Keratinocyte (primary cell): ENCODE measurements around the gene LGALS4. TPM values are rescaled to one million over a fixed set of nuclear protein-coding genes. Genes with fewer than 3 reads are reported as not detected.

ENCODE experiments used
- DNase-seq: peaks from one replicate; pipeline ENCODE4 v3.0.0-alpha.2; 2011; ENCODE audit warnings: low read depth, missing footprints, low spot score
- FAIRE-seq: peaks from 2 replicates; lab custom pipeline; 2011; peaks lifted over from hg19 to GRCh38; lab: Jason Lieb, UNC
- H2AFZ ChIP-seq: 2 replicates; pipeline ENCODE4 v1.6.0; 2012; ENCODE audit warnings: low read length, control low read depth, inconsistent platforms; ENCODE audit not compliant: control insufficient read depth
- H3K27ac ChIP-seq: 2 replicates; pipeline ENCODE4 v1.5.1; 2011; ENCODE audit warnings: low read length; ENCODE audit not compliant: control insufficient read depth, insufficient read depth
- H3K27me3 ChIP-seq: 3 replicates; pipeline ENCODE4 v1.6.0; 2011; ENCODE audit warnings: low read length; ENCODE audit not compliant: control insufficient read depth, insufficient read depth; ENCODE audit errors: extremely low read depth
- H3K36me3 ChIP-seq, 2 experiments: 2 replicates in 1 of 2; 3 replicates in 1 of 2; pipeline ENCODE4 v1.5.1; 2011; ENCODE audit warnings: low read length in 2 of 2, mild to moderate bottlenecking in 1 of 2; ENCODE audit not compliant: control insufficient read depth in 2 of 2, insufficient read depth in 2 of 2; ENCODE audit errors: extremely low read depth in 1 of 2
- H3K4me1 ChIP-seq: 3 replicates; pipeline ENCODE4 v1.5.1; 2011; ENCODE audit warnings: low read length; ENCODE audit not compliant: control insufficient read depth, insufficient read depth; ENCODE audit errors: extremely low read depth
- H3K4me2 ChIP-seq: 3 replicates; pipeline ENCODE4 v1.6.0; 2011; ENCODE audit warnings: low read depth, low read length; ENCODE audit not compliant: control insufficient read depth, insufficient read depth; ENCODE audit errors: extremely low read depth
- H3K4me3 ChIP-seq, 3 experiments: fragments of 200-600 bp in 1 of 3; sonication (generic) in 1 of 3; 2 replicates in 2 of 3; 3 replicates in 1 of 3; pipeline ENCODE4 v1.5.1; 2011 to 2016; ENCODE audit warnings: low read length in 3 of 3, mild to moderate bottlenecking in 3 of 3, control low read depth in 2 of 3, inconsistent platforms in 1 of 3, low read depth in 1 of 3, mixed read lengths in 1 of 3, mixed run types in 1 of 3, moderate library complexity in 1 of 3; ENCODE audit not compliant: control insufficient read depth in 2 of 3, insufficient read depth in 2 of 3; ENCODE audit errors: extremely low read depth in 1 of 3
- H3K79me2 ChIP-seq: 2 replicates; pipeline ENCODE4 v1.6.0; 2012; ENCODE audit warnings: low read length; ENCODE audit not compliant: control insufficient read depth, insufficient read depth
- H3K9ac ChIP-seq: 3 replicates; pipeline ENCODE4 v1.6.0; 2011; ENCODE audit warnings: low read length; ENCODE audit not compliant: control insufficient read depth, insufficient read depth; ENCODE audit errors: extremely low read depth
- H3K9me1 ChIP-seq: 3 replicates; pipeline ENCODE4 v1.6.0; 2011; ENCODE audit warnings: low read length; ENCODE audit not compliant: control insufficient read depth, insufficient read depth; ENCODE audit errors: extremely low read depth
- H3K9me3 ChIP-seq: 2 replicates; pipeline ENCODE4 v1.5.1; 2012; ENCODE audit warnings: low read depth, low read length; ENCODE audit not compliant: control insufficient read depth
- H4K20me1 ChIP-seq: 3 replicates; pipeline ENCODE4 v1.6.0; 2011; ENCODE audit warnings: low read length; ENCODE audit not compliant: control insufficient read depth, insufficient read depth; ENCODE audit errors: extremely low read depth
- CTCF ChIP-seq, 3 experiments: IDR thresholded peaks in 1 of 3; conservative IDR thresholded peaks in 1 of 3; optimal IDR thresholded peaks in 1 of 3; 2 replicates in 2 of 3; 3 replicates in 1 of 3; pipeline versions ENCODE3 to v1.5.1; 2011; ENCODE audit warnings: low read length in 3 of 3, mild to moderate bottlenecking in 3 of 3, moderate library complexity in 2 of 3, control low read depth in 1 of 3, inconsistent platforms in 1 of 3; ENCODE audit not compliant: insufficient read depth in 2 of 3; ENCODE audit errors: extremely low read depth in 1 of 3
- EZH2 ChIP-seq: IDR thresholded peaks from one replicate; pipeline ENCODE4 v1.6.1; 2012; ENCODE audit warnings: inconsistent platforms, mild to moderate bottlenecking, low read length, moderate library complexity
- dilution Hi-C: fragments of 300-500 bp; cut with MboI; formaldehyde crosslinking; loops from one replicate; pipeline ENCODE4 v1.7.0; 2020; ENCODE audit warnings: low sequenced_read_pairs; ENCODE audit not compliant: extremely low pct_ligation_motif_present
- polyA plus RNA-seq, 5 experiments: library from polyadenylated mRNA; depleted of rRNA in 3 of 5; stranded (reverse) in 3 of 5; stranded (forward) in 1 of 5; unstranded in 1 of 5; fragments of >200 nt; gene quantifications; 1 replicate in 1 of 5; 2 replicates in 3 of 5; 3 replicates in 1 of 5; pipeline versions ENCODE4 v1.2.1 to v1.2.3, GENCODE V29; 2011 to 2012; ENCODE audit warnings: missing spikeins in 2 of 5, low read depth in 1 of 5, low replicate concordance in 1 of 5

The LGALS4 gene
- polyA plus RNA-seq, 1 donor (not counting 4 experiments of a cell fraction or from before 2014, with no cell fraction given) = 0.13 TPM

DNA sequence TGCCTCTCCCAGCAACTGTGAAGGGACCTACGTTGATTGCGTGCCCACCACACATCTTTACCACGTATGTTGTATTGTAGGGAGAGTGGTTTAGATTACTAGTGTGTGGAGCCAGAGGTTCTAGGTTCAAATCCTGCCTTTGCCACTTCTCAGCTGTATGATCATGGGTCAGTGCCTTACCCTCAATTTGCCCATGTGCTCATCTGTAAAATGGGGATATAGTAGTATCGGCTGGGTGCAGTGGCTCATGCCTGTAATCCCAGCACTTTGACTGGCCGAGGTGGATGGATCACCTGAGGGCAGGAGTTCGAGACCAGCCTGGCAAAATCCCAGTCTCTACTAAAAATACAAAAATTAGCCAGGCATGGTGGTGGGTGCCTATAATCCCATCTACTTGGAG lies 578 bp upstream of the LGALS4 start:
- dilution Hi-C loops = no loop called here
- no peak for FAIRE-seq

GRCh38 chr19:38812009-38812840 lies 520 bp downstream of the LGALS4 start:
- Histone ChIP-seq H3K36me3 (peaks cover 4 to 6% of the 10 kb centered on the region in 2 experiments), H3K9me3 (no peaks in the 10 kb centered on the region), H3K27me3 (no peaks in the 10 kb centered on the region), H3K4me2 (no peak overlapping the region), H2AFZ (no peak overlapping the region), H3K79me2 (no peaks in the 10 kb centered on the region), H3K4me1 (no peaks in the 10 kb centered on the region), H4K20me1 (no peaks in the 10 kb centered on the region), H3K9me1 (no peaks in the 10 kb centered on the region), H3K9ac (no peak overlapping the region), H3K4me3 (no peak overlapping the region), H3K27ac (no peak overlapping the region)
- no peak for TF ChIP-seq EZH2
- no peak for TF ChIP-seq CTCF (optimal IDR thresholded peaks at IDR 0.05 in 1 of 3, IDR thresholded peaks at IDR 0.05 in 1 of 3, conservative IDR thresholded peaks at IDR 0.05 in 1 of 3; ENCODE audit: extremely low read depth in 1 of 3, insufficient read depth in 2 of 3, low read length in 3 of 3)
- no peak for DNase-seq
- no peak for FAIRE-seq
- dilution Hi-C loops = no loop called here

More for the DNA sequence above, 578 bp upstream of the LGALS4 start:
- TF ChIP-seq CTCF (optimal IDR thresholded peaks at IDR 0.05 in 1 of 3, IDR thresholded peaks at IDR 0.05 in 1 of 3, conservative IDR thresholded peaks at IDR 0.05 in 1 of 3; ENCODE audit: extremely low read depth in 1 of 3, insufficient read depth in 2 of 3, low read length in 3 of 3) = no peak
- TF ChIP-seq EZH2 = no peak
- Histone ChIP-seq H3K4me3 (no peak overlapping the region), H3K4me1 (no peaks in the 10 kb centered on the region), H3K9ac (no peak overlapping the region), H3K79me2 (no peaks in the 10 kb centered on the region), H4K20me1 (no peaks in the 10 kb centered on the region), H3K9me3 (no peaks in the 10 kb centered on the region), H3K36me3 (peaks cover 4 to 8% of the 10 kb centered on the region in 2 experiments), H3K9me1 (no peaks in the 10 kb centered on the region), H3K4me2 (no peak overlapping the region), H3K27me3 (no peaks in the 10 kb centered on the region), H3K27ac (no peak overlapping the region), H2AFZ (no peak overlapping the region)
- no peak for DNase-seq
